H1 (cell line): ENCODE results near the gene CXCL9.

Experiments used
- CBX5 ChIP-seq: fragments of 300-800, 300-1000 bp; sonication (generic); IDR thresholded peaks from 2 replicates; pipeline ENCODE4 v1.7.1; 2016; ENCODE audit warnings: antibody characterized with exemption, low read length, low read depth
- CTBP2 ChIP-seq: IDR thresholded peaks from 2 replicates; pipeline ENCODE4 v1.7.0; 2011; ENCODE audit warnings: borderline replicate concordance, mild to moderate bottlenecking, moderate library complexity, mixed read lengths, low read length; ENCODE audit not compliant: insufficient read depth, insufficient read length
- EZH2 ChIP-seq: fragments of 200-600 bp; sonication (generic); IDR thresholded peaks from 2 replicates; pipeline ENCODE4 v1.7.1; 2012; ENCODE audit warnings: low read depth, mild to moderate bottlenecking, moderate library complexity, low read length, inconsistent platforms; ENCODE audit not compliant: severe bottlenecking
- HDAC2 ChIP-seq, 2 experiments: fragments of 300-600 bp in 1 of 2; sonication (generic) in 1 of 2; IDR thresholded peaks; 2 replicates each; pipeline ENCODE4 v1.6.1; 2011 to 2012; ENCODE audit warnings: low read depth in 2 of 2, low read length in 2 of 2, mild to moderate bottlenecking in 2 of 2, moderate library complexity in 2 of 2, borderline replicate concordance in 1 of 2, inconsistent platforms in 1 of 2
- KDM5A ChIP-seq: fragments of 200-600 bp; IDR thresholded peaks from 2 replicates; pipeline ENCODE4 v1.7.1; 2012; ENCODE audit warnings: mild to moderate bottlenecking, low read length, inconsistent platforms, mixed read lengths
- POLR2A ChIP-seq, 2 experiments: IDR thresholded peaks; 1 replicate in 1 of 2; 2 replicates in 1 of 2; pipeline ENCODE4 v1.6.1; 2011; ENCODE audit warnings: low read depth in 2 of 2, low read length in 2 of 2, mild to moderate bottlenecking in 2 of 2; ENCODE audit errors: control extremely low read depth in 1 of 2
- RNF2 ChIP-seq: fragments of 200-900, 300-1000 bp; sonication (generic); IDR thresholded peaks from 2 replicates; pipeline ENCODE4 v1.7.1; 2016; ENCODE audit warnings: borderline replicate concordance, low read depth, mild to moderate bottlenecking, antibody characterized with exemption, low read length; ENCODE audit not compliant: poor library complexity, severe bottlenecking; ENCODE audit errors: missing control alignments
- SIN3A ChIP-seq, 2 experiments: IDR thresholded peaks in 1 of 2; conservative IDR thresholded peaks in 1 of 2; 2 replicates each; pipeline ENCODE4 v1.6.1; 2011 to 2012; ENCODE audit warnings: low read length in 2 of 2, improper control_type of control experiment in 1 of 2, low read depth in 1 of 2, mild to moderate bottlenecking in 1 of 2
- TAF1 ChIP-seq: IDR thresholded peaks from 2 replicates; pipeline ENCODE4 v1.6.1; 2011; ENCODE audit warnings: mild to moderate bottlenecking, low read depth, low read length
- ZNF274 ChIP-seq: IDR thresholded peaks from 2 replicates; pipeline ENCODE4 v1.7.0; 2012; ENCODE audit warnings: low read length, borderline replicate concordance; ENCODE audit errors: extremely low read depth
- TF ChIP-seq, protein P1 (sequence below), 3 experiments: IDR thresholded peaks; 1 replicate in 2 of 3; 2 replicates in 1 of 3; pipeline versions ENCODE4 v1.5.1 to v1.6.1; 2011; ENCODE audit warnings: low read length in 3 of 3, mild to moderate bottlenecking in 3 of 3, inconsistent platforms in 2 of 3, low read depth in 1 of 3, moderate library complexity in 1 of 3; ENCODE audit not compliant: insufficient read depth in 1 of 3; ENCODE audit errors: control extremely low read depth in 1 of 3

DNA sequence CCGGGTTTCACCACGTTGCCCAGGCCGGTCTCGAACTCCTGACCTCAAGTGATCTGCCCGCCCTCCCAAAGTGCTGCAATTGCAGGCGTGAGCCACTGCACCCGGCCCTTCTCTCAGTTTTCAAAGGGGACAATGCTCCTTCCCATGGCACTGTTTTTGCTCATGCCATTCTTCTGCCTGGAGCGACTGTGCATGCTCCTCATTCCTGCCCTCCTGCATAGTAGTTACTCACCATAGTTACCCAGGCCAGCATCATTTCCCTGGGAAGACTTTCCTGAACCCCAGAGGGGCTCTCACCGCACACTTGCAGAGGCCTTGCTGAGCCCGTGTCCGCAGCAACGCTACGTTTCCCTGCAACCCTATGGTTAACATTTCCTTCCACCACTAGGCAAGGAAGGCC lies 3.3 kb upstream of the CXCL9 start:
- TF ChIP-seq POLR2A (IDR thresholded peaks at IDR 0.05; ENCODE audit: control extremely low read depth in 1 of 2, low read depth in 2 of 2, low read length in 2 of 2) = no peak
- TF ChIP-seq RNF2 = no peak
- TF ChIP-seq SIN3A (conservative IDR thresholded peaks at IDR 0.05 in 1 of 2, IDR thresholded peaks at IDR 0.05 in 1 of 2; ENCODE audit: low read depth in 1 of 2, low read length in 2 of 2) = no peak
- no peak for TF ChIP-seq EZH2
- TF ChIP-seq, protein P1, sequence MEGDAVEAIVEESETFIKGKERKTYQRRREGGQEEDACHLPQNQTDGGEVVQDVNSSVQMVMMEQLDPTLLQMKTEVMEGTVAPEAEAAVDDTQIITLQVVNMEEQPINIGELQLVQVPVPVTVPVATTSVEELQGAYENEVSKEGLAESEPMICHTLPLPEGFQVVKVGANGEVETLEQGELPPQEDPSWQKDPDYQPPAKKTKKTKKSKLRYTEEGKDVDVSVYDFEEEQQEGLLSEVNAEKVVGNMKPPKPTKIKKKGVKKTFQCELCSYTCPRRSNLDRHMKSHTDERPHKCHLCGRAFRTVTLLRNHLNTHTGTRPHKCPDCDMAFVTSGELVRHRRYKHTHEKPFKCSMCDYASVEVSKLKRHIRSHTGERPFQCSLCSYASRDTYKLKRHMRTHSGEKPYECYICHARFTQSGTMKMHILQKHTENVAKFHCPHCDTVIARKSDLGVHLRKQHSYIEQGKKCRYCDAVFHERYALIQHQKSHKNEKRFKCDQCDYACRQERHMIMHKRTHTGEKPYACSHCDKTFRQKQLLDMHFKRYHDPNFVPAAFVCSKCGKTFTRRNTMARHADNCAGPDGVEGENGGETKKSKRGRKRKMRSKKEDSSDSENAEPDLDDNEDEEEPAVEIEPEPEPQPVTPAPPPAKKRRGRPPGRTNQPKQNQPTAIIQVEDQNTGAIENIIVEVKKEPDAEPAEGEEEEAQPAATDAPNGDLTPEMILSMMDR (IDR thresholded peaks at IDR 0.05; ENCODE audit: control extremely low read depth in 1 of 3, insufficient read depth in 1 of 3, low read depth in 1 of 3, low read length in 3 of 3) = no peak
- TF ChIP-seq CTBP2 = no peak
- no peak for TF ChIP-seq ZNF274
- no peak for TF ChIP-seq HDAC2 (IDR thresholded peaks at IDR 0.05; ENCODE audit: borderline replicate concordance in 1 of 2, low read depth in 2 of 2, low read length in 2 of 2)
- TF ChIP-seq KDM5A = no peak
- TF ChIP-seq TAF1 = no peak
- no peak for TF ChIP-seq CBX5
